HK-2 (cell line): ENCODE measurements around the gene IL1A.

Source experiments
- DNase-seq: peaks from one replicate; pipeline ENCODE4 v3.0.0-alpha.2; 2018; ENCODE audit not compliant: unreplicated experiment

IL1A gene

GRCh38 chr2:112818094-112818902 is 34.0 kb upstream of the IL1A start:
- no peak for DNase-seq

- DNase-seq: no peak
These were observed 32.9 kb upstream of the IL1A start for GRCh38 chr2:112817082-112817689.

GRCh38 chr2:112814278-112814677 is 30.0 kb upstream of the IL1A start:
- no peak for DNase-seq

- DNase-seq: no peak
These were observed 29.1 kb upstream of the IL1A start for GRCh38 chr2:112813280-112813966.

GRCh38 chr2:112812318-112813267 is 28.3 kb upstream of the IL1A start:
- DNase-seq: no peak

- DNase-seq: peak; percentile 47
These were observed 27.6 kb upstream of the IL1A start for GRCh38 chr2:112811841-112812306.

GRCh38 chr2:112811276-112811831 is 27.1 kb upstream of the IL1A start:
- no peak for DNase-seq

GRCh38 chr2:112809112-112809511 is 24.8 kb upstream of the IL1A start:
- no peak for DNase-seq

GRCh38 chr2:112807233-112807807 is 23.0 kb upstream of the IL1A start:
- DNase-seq: no peak

GRCh38 chr2:112805542-112805941 is 21.2 kb upstream of the IL1A start:
- no peak for DNase-seq

- no peak for DNase-seq
These were observed 19.6 kb upstream of the IL1A start for GRCh38 chr2:112803691-112804521.

GRCh38 chr2:112800881-112801583 is 16.7 kb upstream of the IL1A start:
- no peak for DNase-seq

- no peak for DNase-seq
These were observed 15.0 kb upstream of the IL1A start for GRCh38 chr2:112798979-112799975.

GRCh38 chr2:112796486-112796885 is 12.2 kb upstream of the IL1A start:
- DNase-seq: no peak

GRCh38 chr2:112795774-112796173 is 11.5 kb upstream of the IL1A start:
- DNase-seq: no peak

- no peak for DNase-seq
These were observed 10.5 kb upstream of the IL1A start for GRCh38 chr2:112794841-112795240.

GRCh38 chr2:112794131-112794733 is 9.9 kb upstream of the IL1A start:
- no peak for DNase-seq
